ENCODE measurements around the gene ITPA.

DNA sequence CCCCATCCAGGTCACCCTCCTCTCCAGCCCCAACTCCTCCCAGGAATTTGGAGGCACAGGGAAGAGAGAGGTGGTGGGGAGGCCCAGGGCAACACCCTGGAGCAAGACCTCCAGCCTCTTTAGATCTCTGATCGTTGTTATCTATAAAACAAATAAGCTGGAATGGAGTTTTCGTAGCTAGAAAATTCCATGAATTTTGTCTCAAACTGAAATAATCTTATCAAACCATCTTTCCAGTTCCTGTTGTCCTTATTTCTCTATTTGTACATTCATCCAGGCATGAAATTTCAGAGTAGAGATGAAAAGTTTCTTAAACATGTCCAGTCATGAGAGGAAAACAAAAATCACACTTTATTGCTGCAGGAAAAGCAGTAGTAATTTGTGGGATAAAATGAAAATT is 35.9 kb downstream of the ITPA start:
- TF ChIP-seq, protein P1, sequence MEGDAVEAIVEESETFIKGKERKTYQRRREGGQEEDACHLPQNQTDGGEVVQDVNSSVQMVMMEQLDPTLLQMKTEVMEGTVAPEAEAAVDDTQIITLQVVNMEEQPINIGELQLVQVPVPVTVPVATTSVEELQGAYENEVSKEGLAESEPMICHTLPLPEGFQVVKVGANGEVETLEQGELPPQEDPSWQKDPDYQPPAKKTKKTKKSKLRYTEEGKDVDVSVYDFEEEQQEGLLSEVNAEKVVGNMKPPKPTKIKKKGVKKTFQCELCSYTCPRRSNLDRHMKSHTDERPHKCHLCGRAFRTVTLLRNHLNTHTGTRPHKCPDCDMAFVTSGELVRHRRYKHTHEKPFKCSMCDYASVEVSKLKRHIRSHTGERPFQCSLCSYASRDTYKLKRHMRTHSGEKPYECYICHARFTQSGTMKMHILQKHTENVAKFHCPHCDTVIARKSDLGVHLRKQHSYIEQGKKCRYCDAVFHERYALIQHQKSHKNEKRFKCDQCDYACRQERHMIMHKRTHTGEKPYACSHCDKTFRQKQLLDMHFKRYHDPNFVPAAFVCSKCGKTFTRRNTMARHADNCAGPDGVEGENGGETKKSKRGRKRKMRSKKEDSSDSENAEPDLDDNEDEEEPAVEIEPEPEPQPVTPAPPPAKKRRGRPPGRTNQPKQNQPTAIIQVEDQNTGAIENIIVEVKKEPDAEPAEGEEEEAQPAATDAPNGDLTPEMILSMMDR (IDR thresholded peaks at IDR 0.05): no peak
- TF ChIP-seq POLR2A (IDR thresholded peaks at IDR 0.05): no peak
